Ovary (tissue), 9 donors: Measurements from ENCODE around the gene WFIKKN1. TPM values are rescaled to one million over a fixed set of nuclear protein-coding genes. Genes with fewer than 3 reads are reported as not detected.

Source experiments
- DNase-seq, 5 donors: peaks; one replicate each; pipeline ENCODE4 v3.0.0-alpha.2; 2019 to 2020
- H3K27ac ChIP-seq, 2 donors: fragments of 200-600 bp; one replicate each; pipeline versions ENCODE4 v1.5.1 to v1.8.0; 2019 to 2022
- H3K27me3 ChIP-seq: fragments of 200-600 bp; one replicate; pipeline ENCODE4 v1.8.0; 2022
- H3K36me3 ChIP-seq: fragments of 200-600 bp; sonication (generic); one replicate; pipeline ENCODE4 v1.5.1; 2019
- H3K4me1 ChIP-seq: one replicate; pipeline ENCODE4 v1.8.1; 2013; ENCODE audit warnings: mild to moderate bottlenecking, moderate library complexity; ENCODE audit not compliant: insufficient read depth
- H3K4me3 ChIP-seq: fragments of 200-600 bp; sonication (generic); one replicate; pipeline ENCODE4 v1.5.1; 2017
- H3K9me3 ChIP-seq, 2 donors: fragments of 200-600 bp in 1 of 2; sonication (generic) in 1 of 2; one replicate each; pipeline versions ENCODE4 v1.5.1 to v1.8.1; 2013 to 2019; ENCODE audit warnings: mild to moderate bottlenecking in 1 of 2, moderate library complexity in 1 of 2
- EP300 ChIP-seq: sonication (generic); formaldehyde crosslinking; IDR thresholded peaks from one replicate; pipeline ENCODE4 v1.6.1; 2017; ENCODE audit warnings: antibody characterized with exemption
- POLR2A ChIP-seq: fragments of 450-650 bp; IDR thresholded peaks from one replicate; pipeline ENCODE4 v1.6.1; 2017; ENCODE audit warnings: antibody characterized with exemption, mild to moderate bottlenecking, moderate library complexity
- WGBS, 3 donors: extraction: QIAGEN DNeasy Blood & Tissue Kit in 1 of 3; methylation state at CpG; one replicate each; pipeline versions ENCODE4 v1.1.5 to v1.1.7; 2013 to 2017; 5-methylcytosine and 5-hydroxymethylcytosine counted together
- intact Hi-C, 4 donors: fragments of 100-400 bp; cut with DNase I; formaldehyde crosslinking; loops; one replicate each; pipeline versions ENCODE4 v1.11.0 to v1.15.1; 2022 to 2023
- polyA plus RNA-seq, 2 donors: library from polyadenylated mRNA; stranded (reverse); fragments of 200-250 nt in 1 of 2; fragments of 350-450 nt in 1 of 2; fragmentation: Illumina TruSeq in 1 of 2; extraction: RNeasy Lipid Tissue Mini Kit (QIAGEN cat#74804) in 1 of 2; gene quantifications; one replicate each; pipeline ENCODE4 v1.2.3, GENCODE V29; 2013 to 2014
- total RNA-seq, 7 donors: library from RNA; depleted of rRNA in 2 of 7; stranded (reverse); fragments of >200 nt in 2 of 7; fragmentation: NEBNext Ultra II Directional in 3 of 7; extraction: Animal tissue kit (Norgen Biotek cat#: 25700) in 3 of 7; gene quantifications; one replicate each; pipeline versions ENCODE4 v1.1.0 to v1.2.4, GENCODE V29; 2016 to 2023
- TF ChIP-seq, protein P1 (sequence below), 3 donors: fragments of 450-650 bp in 2 of 3; fragments of 200-600 bp in 1 of 3; IDR thresholded peaks; one replicate each; pipeline versions ENCODE4 v1.5.1 to v1.8.0; 2016 to 2022; ENCODE audit warnings: antibody characterized with exemption in 3 of 3, mild to moderate bottlenecking in 1 of 3
- donor health status: DM: no; HTN: no; CAD: no; lungs with moderate emphysema.
- donor health status: DM: no; HTN: no; CAD: no.
- donor health status: Bipolar disorder and iron deficiency.
- donor health status: DM: yes; HTN: yes; CAD: no.
- donor health status: DM: no; HTN: no; CAD: no.
- donor health status: DM: yes; HTN: yes; CAD: no.

The WFIKKN1 gene
- total and polyA plus RNA-seq, 9 donors: 0.10 to 2.6 (median 1.1) TPM

DNA sequence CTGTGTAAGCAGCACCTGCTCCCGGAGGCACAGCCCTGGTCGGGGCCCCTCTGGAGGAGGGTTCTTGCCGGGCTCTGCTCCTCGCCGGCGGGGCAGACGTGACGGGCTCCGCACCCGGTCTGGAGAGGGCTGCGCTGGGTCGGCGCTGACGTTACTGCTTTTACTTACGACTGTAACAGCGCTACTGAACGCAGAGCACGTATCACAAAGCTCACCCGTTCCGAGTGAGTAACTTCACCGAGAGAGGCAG lies 42.2 kb upstream of the WFIKKN1 start:
- Histone ChIP-seq H3K4me1 (peaks cover 13% of the 10 kb centered on the region), H3K9me3 (no peaks in the 10 kb centered on the region), H3K27me3 (no peaks in the 10 kb centered on the region), H3K36me3 (no peaks in the 10 kb centered on the region), H3K27ac (peak overlapping the region; percentile 89 to 97), H3K4me3 (peak overlapping the region; percentile 92)
- TF ChIP-seq POLR2A (no peak), EP300 (no peak)
- TF ChIP-seq, protein P1, sequence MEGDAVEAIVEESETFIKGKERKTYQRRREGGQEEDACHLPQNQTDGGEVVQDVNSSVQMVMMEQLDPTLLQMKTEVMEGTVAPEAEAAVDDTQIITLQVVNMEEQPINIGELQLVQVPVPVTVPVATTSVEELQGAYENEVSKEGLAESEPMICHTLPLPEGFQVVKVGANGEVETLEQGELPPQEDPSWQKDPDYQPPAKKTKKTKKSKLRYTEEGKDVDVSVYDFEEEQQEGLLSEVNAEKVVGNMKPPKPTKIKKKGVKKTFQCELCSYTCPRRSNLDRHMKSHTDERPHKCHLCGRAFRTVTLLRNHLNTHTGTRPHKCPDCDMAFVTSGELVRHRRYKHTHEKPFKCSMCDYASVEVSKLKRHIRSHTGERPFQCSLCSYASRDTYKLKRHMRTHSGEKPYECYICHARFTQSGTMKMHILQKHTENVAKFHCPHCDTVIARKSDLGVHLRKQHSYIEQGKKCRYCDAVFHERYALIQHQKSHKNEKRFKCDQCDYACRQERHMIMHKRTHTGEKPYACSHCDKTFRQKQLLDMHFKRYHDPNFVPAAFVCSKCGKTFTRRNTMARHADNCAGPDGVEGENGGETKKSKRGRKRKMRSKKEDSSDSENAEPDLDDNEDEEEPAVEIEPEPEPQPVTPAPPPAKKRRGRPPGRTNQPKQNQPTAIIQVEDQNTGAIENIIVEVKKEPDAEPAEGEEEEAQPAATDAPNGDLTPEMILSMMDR (IDR thresholded peaks at IDR 0.05): no peak
- intact Hi-C loops: loop anchor here in 1 of 4 donors (5.0 kb wide), 1 partner anchor 69 kb away; no protein-coding TSS in a partner anchor
- WGBS, 3 donors: 0 to 2% (median 1%) methylated on average over 21 of the region's 21 CpGs
- peak in 3 of 5 donors; percentile 44 to 69 (median 47) for DNase-seq

GRCh38 chr16:588889-589657 lies 41.7 kb upstream of the WFIKKN1 start:
- H3K9me3 ChIP-seq: no peaks in the 10 kb centered on the region
- peak overlapping the region; percentile 92 for H3K4me3 ChIP-seq
- H3K27ac ChIP-seq: peak overlapping the region; percentile 89 to 97
- TF ChIP-seq, protein P1 (IDR thresholded peaks at IDR 0.05): no peak
- TF ChIP-seq EP300 (no peak), POLR2A (peak; percentile 69)
- 0 to 1% (median 1%) methylated on average over 90 to 107 of the region's 107 CpGs for WGBS, 3 donors
- intact Hi-C loops: loop anchor here in 1 of 4 donors (5.0 kb wide), 1 partner anchor 68 kb away; no protein-coding TSS in a partner anchor
- H3K4me1 ChIP-seq: peaks cover 13% of the 10 kb centered on the region
- no peaks in the 10 kb centered on the region for H3K27me3 ChIP-seq
- H3K36me3 ChIP-seq: no peaks in the 10 kb centered on the region
- peak; percentile 97 to 99 (median 98) for DNase-seq

DNA sequence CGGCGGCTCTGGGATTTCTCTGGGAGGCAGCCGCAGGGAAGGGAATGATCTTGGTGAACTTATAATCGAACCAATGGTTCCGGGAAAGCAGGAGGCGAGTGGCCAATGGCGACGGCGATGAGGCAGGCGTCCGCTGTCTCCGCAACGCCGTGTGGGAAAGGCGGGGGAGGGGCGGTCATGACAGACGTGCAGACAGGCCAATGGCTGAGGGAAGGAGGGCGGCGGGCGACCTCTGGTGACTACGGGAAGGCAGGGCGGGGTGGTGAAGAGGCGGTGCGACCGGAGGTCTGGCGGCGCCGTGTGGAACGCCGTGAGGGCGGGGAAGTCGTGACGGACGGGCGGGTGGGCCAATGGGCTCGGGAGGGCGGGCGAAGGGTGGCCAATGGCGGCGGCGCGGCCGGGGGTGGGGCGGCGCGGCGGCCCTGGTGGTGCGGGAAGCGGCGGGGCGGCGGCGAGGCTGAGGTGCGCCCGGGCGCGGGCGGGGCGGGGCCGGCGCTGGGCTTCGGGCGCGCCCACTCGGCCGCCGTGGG lies 41.1 kb upstream of the WFIKKN1 start, which contains the start of gene RAB40C:
Gene RAB40C, plus strand, starts transcription at position 409 of the 530 bp plus-strand sequence. CDS start 226 bp downstream, outside the sequence.
- DNase-seq: peak; percentile 99
- H3K4me1 ChIP-seq: peaks cover 13% of the 10 kb centered on the region
- intact Hi-C loops: loop anchor here in 3 of 4 donors (5.0 kb wide), 3 partner anchors 38 to 68 kb away; partner anchors contain the start of gene METTL26 (in 1 of the 3)

GRCh38 chr16:590188-590814 lies 40.5 kb upstream of the WFIKKN1 start:
- Histone ChIP-seq H3K4me3 (peak overlapping the region; percentile 86), H3K4me1 (peaks cover 13% of the 10 kb centered on the region)

More for the DNA sequence above, 41.1 kb upstream of the WFIKKN1 start, which contains the start of gene RAB40C:
- peak within 1 kb of the TSS; percentile 89 to 97 for H3K27ac ChIP-seq
- no peaks in the 10 kb centered on the region for H3K36me3 ChIP-seq
- no peaks in the 10 kb centered on the region for H3K9me3 ChIP-seq
- TF ChIP-seq EP300 (peak; percentile 76), POLR2A (peak; percentile 42)
- TF ChIP-seq, protein P1 (IDR thresholded peaks at IDR 0.05): peak in 2 of 3 donors; percentile 19 to 54
- peak within 1 kb of the TSS; percentile 92 for H3K4me3 ChIP-seq
- WGBS, 3 donors: 1 to 2% (median 1%) methylated on average over 38 to 61 of the region's 67 CpGs
- no peaks in the 10 kb centered on the region for H3K27me3 ChIP-seq

More at GRCh38 chr16:590188-590814, 40.5 kb upstream of the WFIKKN1 start:
- intact Hi-C loops: loop anchor here in 2 of 4 donors (5.0 kb wide), 2 partner anchors 37 to 47 kb away; partner anchors contain the start of gene METTL26 (in 1 of the 2)
- DNase-seq: peak; percentile 43 to 73 (median 62)
- peak overlapping the region; percentile 41 to 80 for H3K27ac ChIP-seq
- no peaks in the 10 kb centered on the region for H3K27me3 ChIP-seq
- no peaks in the 10 kb centered on the region for H3K9me3 ChIP-seq
- no peaks in the 10 kb centered on the region for H3K36me3 ChIP-seq
- TF ChIP-seq POLR2A: no peak
- TF ChIP-seq, protein P1 (IDR thresholded peaks at IDR 0.05): no peak
- no peak for TF ChIP-seq EP300
- 0 to 1% (median 0%) methylated on average over 31 to 71 of the region's 71 CpGs for WGBS, 3 donors
